ENCODE results near the gene NHP2.
"Not testable (repeated sequence)": the region's sequence is repeated elsewhere in the genome, so short reads cannot be mapped to it uniquely, and the experiment has no call there.

Gene NHP2

GRCh38 chr5:178153530-178154340 is at the start of gene NHP2:
Gene NHP2 (minus strand): TSS chr5:178153885. CDS start chr5:178153817, 68 bp downstream.
- peak; percentile 99 for DNase-seq

DNA sequence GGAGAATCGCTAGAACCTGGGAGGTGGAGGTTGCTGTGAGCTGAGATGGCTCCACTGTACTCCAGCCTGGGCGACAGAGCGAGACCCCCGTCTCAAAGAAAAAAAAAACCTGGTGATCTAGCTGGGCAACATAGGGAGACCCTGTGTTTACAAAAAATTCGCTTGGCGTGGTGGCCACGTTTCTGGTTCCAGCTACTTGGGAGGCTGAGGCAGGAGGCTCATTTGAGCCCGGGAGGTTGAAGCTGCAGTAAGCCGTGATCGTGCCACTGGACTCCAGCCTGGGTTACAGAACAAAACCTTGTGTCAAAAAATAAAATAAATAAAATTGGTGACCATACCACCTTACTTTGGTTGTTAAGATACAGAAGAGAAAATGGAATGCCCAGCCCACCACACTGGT is 48.9 kb upstream of the NHP2 start:
- no peak for DNase-seq

- DNase-seq, result no peak
Observed at GRCh38 chr5:178201927-178202235, 48.2 kb upstream of the NHP2 start.

DNA sequence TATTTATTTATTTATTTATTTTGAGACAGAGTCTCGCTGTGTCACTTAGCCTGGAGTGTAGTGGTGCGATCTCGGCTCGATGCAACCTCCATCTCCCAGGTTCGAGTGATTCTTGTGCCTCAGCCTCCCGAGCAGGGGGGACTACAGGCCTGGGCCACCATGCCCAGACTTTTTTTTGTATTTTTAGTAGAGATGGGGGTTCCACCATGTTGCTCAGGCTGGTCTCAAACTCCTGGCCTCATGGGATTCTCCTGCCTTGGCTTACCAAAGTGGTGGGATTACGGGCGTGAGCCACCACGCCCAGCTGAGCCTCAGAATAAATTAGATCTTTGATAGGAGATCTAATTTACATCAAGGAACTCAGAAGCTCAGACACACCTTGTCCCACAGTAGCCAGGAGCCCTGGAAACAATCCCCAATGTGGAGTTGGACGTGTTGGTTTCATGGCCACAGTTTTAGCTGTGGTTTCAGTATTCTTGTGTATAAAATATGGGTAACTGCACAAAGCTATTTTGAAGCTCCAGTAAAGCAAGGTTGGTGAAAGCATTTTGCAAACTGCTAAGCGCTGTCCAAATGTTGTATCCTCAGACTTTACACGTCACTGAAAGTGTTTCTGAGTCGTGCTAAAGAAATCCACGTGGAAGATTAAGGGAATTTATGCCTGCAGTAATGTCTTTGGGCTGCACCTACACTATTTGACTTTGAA is 47.7 kb upstream of the NHP2 start:
- no peak for DNase-seq

DNA sequence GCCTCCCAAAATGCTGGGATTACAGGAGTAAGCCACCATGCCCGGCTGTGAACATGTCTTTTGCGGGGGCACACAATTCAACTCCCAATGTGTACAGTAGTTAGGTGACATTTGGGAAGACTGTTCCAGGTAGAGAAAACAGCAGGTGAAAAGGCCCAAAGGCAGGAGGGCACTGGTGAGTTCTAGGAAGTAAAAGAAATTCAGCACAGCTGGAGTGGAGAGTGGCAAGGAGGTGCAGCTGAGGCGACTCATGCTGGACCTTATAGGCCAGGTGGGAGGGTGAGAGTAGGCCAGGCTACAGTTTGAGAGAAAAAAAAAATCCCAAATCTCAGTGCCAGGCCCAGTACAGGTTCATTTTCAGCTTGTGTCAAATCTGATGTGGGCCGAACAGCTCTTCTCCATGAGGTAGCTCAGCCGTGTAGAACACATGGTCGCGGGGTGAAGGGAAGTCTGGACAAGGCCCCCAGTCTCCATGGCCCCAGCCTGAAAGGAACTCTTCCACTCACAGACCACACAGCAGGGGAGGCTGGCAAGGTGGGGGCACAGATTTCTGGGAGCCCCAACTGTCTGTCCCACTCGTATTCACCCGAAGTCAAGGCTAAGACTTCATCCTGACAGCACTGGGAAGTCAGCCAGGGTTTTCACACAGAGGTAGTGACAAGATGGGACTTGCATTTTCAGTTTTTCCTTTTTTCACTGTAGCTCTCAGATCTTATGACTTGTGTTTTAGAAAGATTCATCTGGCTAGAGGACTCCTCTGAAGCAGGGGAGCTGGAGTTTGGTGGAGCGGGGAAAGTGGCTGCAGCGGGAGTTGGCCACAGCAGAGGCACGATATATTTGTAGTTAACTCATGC is 46.1 kb upstream of the NHP2 start:
- DNase-seq, result no peak

DNA sequence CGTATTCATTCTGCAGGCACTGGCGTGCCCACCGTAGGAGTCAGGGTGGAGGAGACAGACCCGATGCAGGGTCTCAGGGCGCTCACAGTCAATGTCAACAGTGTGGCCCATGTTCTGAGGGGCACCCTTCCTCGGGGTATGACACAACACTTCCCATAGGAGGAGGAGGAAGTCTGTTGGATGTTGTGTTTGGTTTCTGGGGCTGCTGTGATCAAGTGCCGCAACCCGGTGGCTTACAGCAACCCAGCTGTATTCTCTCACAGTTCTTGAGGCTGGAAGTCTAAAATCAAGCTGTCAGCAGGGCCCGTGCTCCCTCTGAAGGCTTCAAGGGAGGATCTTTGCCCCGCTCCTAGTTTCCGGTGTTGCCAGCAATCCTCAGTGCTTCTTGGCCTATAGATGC is 45.0 kb upstream of the NHP2 start:
- DNase-seq, result no peak

- not testable (repeated sequence) for DNase-seq
Observed at GRCh38 chr5:178198151-178198550, 44.5 kb upstream of the NHP2 start.

- no peak for DNase-seq
Observed at GRCh38 chr5:178196986-178197385, 43.3 kb upstream of the NHP2 start.

DNA sequence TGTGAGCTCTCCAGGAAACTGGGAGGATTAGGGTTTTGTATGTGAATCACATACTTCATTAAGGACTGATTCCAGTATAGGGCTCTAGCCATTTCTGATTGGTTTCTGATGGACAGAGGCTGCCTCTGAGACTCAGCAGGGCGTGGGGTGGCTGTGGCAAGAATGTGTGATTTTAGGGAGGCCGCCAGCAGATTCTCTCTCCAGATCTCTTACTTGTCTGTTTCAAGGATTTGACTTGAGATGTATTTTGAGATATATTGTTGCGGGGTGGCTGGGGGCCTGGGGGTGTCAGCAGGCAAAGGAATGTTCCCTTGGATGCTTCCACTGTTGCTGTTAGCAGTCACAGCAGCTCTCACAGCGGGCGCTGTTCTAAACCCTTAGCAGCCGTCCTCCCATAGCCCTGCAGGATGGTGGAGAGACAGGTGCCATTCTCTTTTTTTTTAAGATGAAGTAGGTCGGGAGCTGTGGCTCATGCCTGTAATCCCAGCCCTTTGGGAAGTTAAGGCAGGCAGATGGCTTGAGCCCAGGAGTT is 42.7 kb upstream of the NHP2 start:
- no peak for DNase-seq

DNA sequence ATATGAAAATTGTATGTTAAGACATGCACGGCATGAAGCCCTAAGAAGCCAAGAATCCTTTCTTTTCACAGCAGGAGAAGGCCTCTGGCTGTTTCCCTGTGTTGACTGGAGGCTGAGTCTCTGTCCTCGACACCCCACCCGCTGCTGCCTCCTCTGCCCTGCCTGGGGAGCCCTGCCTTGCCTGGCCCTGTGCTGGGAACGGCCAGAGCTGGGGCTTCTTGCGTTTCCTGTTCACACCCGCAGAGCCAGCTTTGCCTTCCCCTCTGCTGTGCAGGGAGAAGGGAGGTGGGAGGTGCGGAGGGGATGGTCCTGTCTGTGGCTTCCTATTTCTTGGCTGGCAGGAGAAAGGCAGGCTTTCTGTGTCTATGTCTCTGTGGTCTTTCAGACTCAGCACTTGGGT is 40.3 kb upstream of the NHP2 start:
- no peak for DNase-seq

- DNase-seq, result no peak
Observed at GRCh38 chr5:178193251-178193809, 39.6 kb upstream of the NHP2 start.

DNA sequence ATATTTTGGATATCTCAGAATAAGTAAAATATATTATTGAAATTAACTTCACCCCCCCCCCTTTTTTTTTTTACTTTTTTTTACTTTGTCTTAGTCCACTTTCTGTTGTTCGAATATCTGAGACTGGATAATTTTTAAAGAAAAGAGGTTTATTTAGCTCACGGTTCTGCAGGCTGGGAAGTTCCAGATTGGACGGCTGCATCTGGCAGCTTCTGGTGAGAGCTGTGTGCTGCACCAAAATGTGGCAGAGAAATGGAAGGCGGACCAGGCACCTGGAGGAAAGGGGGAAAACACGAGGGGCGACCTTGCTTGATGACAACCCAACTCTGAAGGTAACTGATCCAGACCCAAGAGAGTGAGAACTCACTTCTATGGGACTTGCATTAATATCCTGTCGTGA is 39.1 kb upstream of the NHP2 start:
- no peak for DNase-seq

GRCh38 chr5:178192244-178192643 is 38.6 kb upstream of the NHP2 start:
- DNase-seq, result no peak

- DNase-seq, result no peak
Observed at GRCh38 chr5:178191661-178192060, 38.0 kb upstream of the NHP2 start.

DNA sequence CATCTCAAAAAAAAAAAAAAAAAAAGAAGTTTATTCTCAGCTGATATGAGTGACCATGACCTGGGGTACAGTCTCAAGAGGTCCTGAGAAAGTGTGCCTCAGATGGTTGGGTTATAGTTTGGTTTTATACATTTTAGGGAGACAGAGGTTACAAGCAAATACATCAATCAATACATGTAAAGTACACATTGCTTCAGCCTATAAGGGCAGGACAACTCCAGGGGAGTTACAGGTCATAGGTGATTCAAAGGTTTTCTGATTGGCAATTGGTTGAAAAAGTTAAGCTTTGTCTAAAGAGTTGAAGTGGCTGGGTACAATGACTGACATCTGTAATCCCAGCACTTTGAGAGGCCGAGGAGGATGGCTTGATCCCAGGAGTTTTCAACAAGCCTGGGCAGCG is 35.7 kb upstream of the NHP2 start:
- DNase-seq, result no peak

GRCh38 chr5:178187014-178187413 is 33.3 kb upstream of the NHP2 start, which contains the start of gene GMCL2:
Gene GMCL2 (minus strand): TSS chr5:178187371. CDS start chr5:178187299, 72 bp downstream.
- no peak for DNase-seq

GRCh38 chr5:178186427-178186826 is 32.7 kb upstream of the NHP2 start:
- no peak for DNase-seq

DNA sequence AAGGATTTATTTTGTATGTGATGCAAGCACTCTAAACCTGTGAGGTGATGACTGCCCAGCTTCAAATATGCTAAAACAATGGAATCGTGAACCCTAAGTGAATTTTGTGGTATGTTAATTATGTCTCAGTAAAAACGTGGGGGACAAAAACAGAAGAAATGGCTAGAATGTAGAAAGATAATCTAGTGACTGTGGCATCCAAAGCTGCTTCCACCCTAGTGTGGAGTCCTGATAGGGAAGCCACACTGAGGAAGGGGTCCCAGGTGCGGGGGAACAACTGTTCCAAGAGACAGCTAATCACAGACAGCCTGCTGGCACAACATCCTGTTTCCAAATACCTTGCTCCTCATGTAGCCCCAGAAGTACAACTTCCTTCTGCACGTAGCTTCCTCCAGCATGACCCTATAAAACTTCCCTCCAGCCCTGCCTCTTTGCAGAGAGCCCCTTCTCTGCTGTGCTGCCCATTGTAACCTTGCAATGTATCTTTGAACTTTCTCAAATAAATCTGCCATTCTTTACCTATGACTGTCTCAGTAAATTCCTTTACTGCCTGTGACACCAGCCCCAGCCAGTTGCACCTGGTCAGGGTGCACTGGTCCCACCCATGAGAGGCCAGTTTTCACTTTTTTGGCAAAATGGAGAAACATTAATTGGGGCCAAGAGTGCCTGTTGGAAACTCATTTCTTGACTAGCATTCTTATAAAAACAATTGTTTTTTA is 28.6 kb upstream of the NHP2 start:
- DNase-seq, result no peak

DNA sequence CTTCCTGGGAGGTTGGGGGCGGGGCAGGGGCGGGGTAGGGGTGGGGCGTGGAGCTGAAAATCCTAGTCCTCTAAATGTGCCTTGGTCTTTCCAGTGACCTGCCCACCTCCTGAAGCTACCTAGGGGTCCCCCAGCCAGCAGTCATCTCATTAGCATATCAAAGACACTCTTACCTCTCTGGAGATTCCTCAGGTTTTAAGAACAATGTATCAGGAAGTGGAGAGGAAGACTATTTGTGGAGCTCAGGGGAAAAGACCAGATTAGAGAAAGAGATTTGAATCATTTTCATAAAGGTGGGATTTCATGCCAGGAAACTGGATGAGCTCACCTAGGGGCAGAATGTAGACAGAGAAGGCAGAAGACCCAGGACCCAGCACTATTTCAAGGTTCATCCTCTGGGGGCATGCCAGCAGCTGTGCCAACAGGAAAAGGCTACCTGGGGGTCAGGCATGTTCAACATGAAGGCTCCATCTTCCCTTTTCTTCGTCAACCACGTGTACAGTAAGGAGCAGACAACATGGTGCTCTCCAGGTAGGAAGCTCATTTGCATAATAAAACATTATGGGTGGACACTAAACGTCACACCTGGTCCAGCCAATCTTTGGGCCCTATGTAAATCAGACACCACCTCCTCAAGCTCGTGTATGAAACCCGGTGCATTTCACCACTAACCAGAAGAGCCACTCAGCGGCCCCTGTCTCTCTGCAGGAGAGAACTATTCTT is 26.6 kb upstream of the NHP2 start:
- no peak for DNase-seq

DNA sequence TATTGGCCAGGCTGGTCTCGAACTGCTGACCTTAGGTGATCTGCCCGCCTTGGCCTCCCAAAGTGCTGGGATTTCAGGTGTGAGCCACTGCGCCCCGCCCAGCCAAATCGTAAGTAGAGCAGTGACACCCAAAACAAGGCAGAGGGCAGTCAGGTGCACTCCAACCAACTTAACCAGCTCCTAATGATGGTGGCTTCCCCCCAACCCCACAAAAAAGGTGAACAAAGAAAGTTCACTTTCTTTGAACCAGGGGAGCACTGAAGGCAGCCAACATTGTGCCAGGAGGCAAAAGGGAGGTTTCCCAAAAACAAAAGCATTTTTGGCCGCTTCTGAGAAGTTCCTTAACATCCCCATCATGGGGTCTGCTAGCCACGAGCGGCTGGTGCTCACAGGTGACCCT is 23.9 kb upstream of the NHP2 start:
- DNase-seq, result no peak

GRCh38 chr5:178176791-178177190 is 23.1 kb upstream of the NHP2 start:
- no peak for DNase-seq

- no peak for DNase-seq
Observed at GRCh38 chr5:178174456-178174855, 20.8 kb upstream of the NHP2 start.
